ENCODE results near the gene EHD1. TPM values are rescaled to one million over a fixed set of nuclear protein-coding genes. Genes with fewer than 3 reads are reported as not detected.
A peak's percentile ranks its signal among the peaks of the same experiment; 100 is the strongest.

The EHD1 gene
- total RNA-seq, 1 donor from 2014 or later, result 64.5 TPM

GRCh38 chr11:64913171-64913727 lies 34.8 kb upstream of the EHD1 start:
- intact Hi-C loops (cut with DNase I), result loop anchor here (10.0 kb wide), 1 partner anchor 102 kb away; the partner anchor contains the start of gene ARL2
- ATAC-seq, result no peak
- DNase-seq (ENCODE audit: low spot score), result no peak

- DNase-seq (ENCODE audit: low spot score) (no peak), ATAC-seq (no peak)
- intact Hi-C loops (cut with DNase I), result loop anchor here (10.0 kb wide), 1 partner anchor 103 kb away; the partner anchor contains the start of gene ARL2
These were observed 33.3 kb upstream of the EHD1 start for GRCh38 chr11:64911689-64912088.

- no peak for DNase-seq (ENCODE audit: low spot score)
- no peak for ATAC-seq
- intact Hi-C loops (cut with DNase I), result loop anchor here (10.0 kb wide), 1 partner anchor 104 kb away; the partner anchor contains the start of gene ARL2
These were observed 32.7 kb upstream of the EHD1 start for GRCh38 chr11:64911142-64911541.

DNA sequence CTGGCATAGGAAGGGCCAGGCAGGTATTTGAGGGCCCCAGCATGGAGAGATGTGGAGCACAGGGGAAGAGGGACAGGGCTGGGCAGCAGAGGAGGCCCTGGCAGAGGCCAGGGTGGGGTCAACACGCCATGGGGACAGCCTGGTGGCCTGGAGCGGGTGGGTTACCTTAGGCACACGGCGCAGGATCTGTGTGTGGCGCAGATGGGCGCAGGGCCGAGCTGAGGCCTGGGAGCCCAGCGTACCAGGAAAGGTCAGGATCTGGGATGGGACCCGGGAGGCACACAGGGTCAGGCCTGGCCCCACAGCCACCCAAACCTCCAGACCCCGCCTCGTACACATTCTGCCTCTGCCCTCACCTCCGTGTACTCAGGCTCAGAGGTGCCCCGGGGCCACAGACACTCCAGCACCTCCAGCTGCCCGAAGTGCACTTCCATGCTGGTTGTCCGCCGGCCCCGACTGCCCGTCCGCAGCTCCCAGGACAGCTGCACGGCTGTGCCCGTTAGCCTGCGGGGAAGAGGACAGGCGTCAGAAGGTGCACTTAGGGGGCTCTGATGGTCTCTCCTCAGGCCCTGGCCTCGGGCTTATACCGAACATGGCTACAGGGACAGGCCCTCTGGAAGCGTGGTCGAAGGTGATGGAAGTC lies 32.2 kb upstream of the EHD1 start:
- ATAC-seq, result no peak
- intact Hi-C loops (cut with DNase I), result loop anchor here (10.0 kb wide), 1 partner anchor 104 kb away; the partner anchor contains the start of gene ARL2
- no peak for DNase-seq (ENCODE audit: low spot score)

DNA sequence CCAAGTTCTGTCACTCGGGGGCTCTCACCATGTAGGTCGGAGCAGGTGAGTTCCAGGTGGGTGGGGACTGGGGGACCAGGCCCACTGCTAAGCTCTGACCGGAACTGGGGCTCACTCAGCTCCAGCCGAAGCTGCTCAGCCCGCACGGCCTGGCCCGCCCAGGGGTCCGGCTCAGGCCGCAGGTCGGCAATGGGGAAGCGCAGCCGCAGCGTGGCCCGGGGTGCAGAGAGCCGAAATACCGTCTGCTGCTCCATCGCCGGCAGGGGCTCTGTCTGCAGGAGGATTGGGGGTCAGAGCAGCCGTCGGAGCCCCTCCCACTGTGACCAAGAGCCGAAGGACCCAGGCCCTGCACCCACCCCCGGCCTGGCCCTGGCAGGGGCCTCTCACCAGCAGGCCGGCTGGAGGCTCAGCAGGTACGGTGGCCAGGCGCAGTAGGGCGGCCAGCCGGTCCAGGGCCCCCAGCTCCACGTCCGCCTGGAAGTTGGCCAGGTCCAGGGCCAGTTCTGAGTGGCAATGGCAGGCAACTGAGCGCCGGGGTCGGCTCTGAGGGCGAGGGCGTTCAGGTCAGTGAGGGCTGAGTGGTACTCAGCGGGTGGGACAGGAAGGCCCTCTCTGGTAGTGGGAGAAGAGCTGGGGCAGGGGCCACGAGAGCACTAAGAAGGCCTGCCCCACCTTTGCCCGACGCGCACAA lies 31.4 kb upstream of the EHD1 start:
- ATAC-seq (no peak), DNase-seq (ENCODE audit: low spot score) (no peak)
- intact Hi-C loops (cut with DNase I), result loop anchor here (10.0 kb wide), 1 partner anchor 105 kb away; the partner anchor contains the start of gene ARL2

GRCh38 chr11:64908766-64909165 lies 30.3 kb upstream of the EHD1 start:
- no peak for DNase-seq (ENCODE audit: low spot score)
- intact Hi-C loops (cut with DNase I), result no loop called here

DNA sequence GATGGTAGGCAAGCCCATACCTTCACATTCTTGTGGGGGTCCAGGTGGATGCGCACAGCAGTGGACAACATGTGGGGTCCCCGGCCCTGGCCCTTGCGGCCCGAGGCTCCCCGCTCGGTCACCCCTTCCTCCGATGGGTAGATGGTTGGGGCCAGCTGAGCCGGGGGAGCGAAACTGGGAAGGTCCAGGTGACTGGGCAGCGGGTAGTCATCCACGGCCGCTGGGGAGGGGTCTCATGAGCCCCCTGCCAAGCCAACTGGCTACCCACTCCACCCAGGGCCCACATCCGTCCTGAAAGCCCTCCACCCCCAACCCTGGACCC lies 27.9 kb upstream of the EHD1 start:
- intact Hi-C loops (cut with DNase I), result no loop called here
- DNase-seq (ENCODE audit: low spot score), result no peak

More at GRCh38 chr11:64908766-64909165, 30.3 kb upstream of the EHD1 start:
- ATAC-seq, result no peak

DNA sequence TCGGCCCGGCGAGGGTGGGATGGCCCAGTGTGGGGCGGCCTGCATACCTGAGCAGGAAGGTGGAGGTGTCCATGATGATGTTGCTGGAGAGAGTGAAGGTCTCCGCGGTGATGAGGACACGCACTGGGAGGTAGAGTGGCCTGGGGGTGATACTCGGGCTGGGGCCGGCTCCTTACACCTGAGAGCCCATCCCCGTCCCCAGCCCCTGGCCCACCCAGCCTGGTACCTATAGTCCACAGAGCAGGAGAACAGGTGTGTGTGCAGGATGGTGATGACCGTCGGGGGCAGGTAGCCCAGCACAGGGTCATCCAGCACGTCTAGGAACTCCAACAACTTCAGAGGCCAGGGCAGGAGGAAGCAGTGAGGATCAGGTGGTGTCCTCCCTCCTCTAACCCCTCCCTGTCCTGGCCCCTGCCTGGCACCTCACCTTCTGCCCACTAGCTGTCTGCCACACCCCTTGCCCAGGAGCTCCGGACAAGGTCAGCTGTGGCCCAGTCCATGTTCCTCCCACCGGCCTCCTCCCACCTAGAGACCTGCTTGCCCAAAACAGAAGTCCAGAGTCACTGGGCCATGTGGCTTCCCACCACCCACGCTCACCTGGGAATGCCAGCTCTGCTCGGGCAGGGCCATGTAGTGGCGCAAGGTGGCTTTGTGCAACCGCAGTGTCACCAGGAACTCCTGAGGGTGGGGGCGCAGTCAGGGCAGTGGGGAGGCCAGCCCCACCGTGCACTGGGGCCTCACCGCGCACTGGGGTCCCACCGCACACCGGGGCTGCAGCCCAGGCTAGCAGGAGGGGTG lies 27.3 kb upstream of the EHD1 start:
- DNase-seq (ENCODE audit: low spot score) (no peak), ATAC-seq (no peak)
- intact Hi-C loops (cut with DNase I), result no loop called here

More for the DNA sequence above, 27.9 kb upstream of the EHD1 start:
- no peak for ATAC-seq

DNA sequence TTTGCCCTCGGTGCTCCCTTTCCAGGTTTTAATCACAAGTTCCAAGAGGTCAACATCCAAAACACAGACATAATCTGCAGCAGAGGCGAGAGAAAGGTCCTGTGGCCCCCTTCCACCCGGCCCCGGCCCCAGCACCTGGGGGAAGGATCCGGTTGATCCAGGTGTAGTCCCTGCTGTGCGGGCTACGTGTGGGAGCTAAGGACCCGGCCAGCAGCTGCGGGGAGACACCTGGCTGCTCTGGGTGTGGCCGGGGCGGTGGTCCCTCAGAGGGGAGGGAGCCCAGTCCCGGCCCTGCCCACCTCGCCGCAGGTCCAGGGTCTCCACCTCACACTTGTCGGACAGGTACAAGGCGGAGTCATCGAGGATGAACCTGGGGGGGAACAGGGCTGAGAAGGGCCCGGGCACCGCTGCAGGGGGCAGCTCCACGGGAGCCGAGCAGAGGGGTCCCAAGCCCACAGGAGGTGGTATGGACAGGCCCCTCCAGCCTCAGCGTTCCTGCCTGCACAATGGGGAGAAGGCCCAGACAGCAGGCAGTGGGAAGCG lies 24.9 kb upstream of the EHD1 start:
- DNase-seq (ENCODE audit: low spot score) (no peak), ATAC-seq (no peak)
- intact Hi-C loops (cut with DNase I), result no loop called here

- ATAC-seq, result no peak
- intact Hi-C loops (cut with DNase I), result no loop called here
- no peak for DNase-seq (ENCODE audit: low spot score)
These were observed 23.9 kb upstream of the EHD1 start for GRCh38 chr11:64902102-64902900.

GRCh38 chr11:64900774-64901173 lies 22.4 kb upstream of the EHD1 start:
- DNase-seq (ENCODE audit: low spot score) (no peak), ATAC-seq (no peak)
- intact Hi-C loops (cut with DNase I), result no loop called here

DNA sequence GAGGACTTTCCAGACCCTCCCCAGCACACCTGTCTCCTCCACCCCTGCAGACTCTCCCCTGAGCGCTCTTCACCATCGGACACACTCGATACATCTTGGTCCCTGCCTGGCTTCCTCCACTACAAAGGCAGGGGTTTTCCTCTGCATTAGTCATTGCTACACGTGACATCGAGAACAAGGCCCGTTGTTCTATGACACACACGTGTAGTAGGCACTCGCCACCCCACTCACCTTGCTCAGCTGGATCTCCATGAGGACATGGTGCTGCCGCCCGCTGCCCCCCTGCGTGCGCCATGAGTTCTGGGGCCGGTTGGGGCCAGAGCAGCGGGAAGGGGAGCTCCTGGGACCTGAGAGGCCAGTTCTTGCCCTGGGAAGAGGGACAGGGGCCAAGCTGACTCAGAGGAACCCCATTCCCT lies 21.9 kb upstream of the EHD1 start:
- no peak for DNase-seq (ENCODE audit: low spot score)
- no peak for ATAC-seq
- intact Hi-C loops (cut with DNase I), result no loop called here

DNA sequence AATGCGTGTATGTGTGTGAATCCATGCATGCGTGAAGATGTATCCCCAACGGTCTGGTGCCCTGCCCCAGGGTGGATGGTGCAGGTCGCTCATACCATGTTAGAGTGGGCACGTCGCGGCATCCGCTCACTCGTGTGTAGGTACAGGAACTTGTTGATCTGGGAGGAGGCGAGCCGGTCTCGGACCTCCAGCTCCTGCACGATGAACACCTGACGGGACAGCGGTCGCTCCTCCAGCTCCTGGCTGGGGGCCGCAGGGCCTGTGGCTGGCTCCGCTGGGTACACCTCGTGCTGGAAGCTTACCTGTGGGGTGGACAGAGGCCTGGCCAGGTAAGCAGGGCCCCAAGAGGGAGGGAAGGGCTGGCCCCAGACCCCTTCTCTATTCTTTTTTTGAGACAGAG lies 20.1 kb upstream of the EHD1 start:
- no peak for DNase-seq (ENCODE audit: low spot score)
- no peak for ATAC-seq
- intact Hi-C loops (cut with DNase I), result no loop called here

- intact Hi-C loops (cut with DNase I), result no loop called here
- ATAC-seq, result no peak
- DNase-seq (ENCODE audit: low spot score), result no peak
These were observed 19.6 kb upstream of the EHD1 start for GRCh38 chr11:64898076-64898445.

DNA sequence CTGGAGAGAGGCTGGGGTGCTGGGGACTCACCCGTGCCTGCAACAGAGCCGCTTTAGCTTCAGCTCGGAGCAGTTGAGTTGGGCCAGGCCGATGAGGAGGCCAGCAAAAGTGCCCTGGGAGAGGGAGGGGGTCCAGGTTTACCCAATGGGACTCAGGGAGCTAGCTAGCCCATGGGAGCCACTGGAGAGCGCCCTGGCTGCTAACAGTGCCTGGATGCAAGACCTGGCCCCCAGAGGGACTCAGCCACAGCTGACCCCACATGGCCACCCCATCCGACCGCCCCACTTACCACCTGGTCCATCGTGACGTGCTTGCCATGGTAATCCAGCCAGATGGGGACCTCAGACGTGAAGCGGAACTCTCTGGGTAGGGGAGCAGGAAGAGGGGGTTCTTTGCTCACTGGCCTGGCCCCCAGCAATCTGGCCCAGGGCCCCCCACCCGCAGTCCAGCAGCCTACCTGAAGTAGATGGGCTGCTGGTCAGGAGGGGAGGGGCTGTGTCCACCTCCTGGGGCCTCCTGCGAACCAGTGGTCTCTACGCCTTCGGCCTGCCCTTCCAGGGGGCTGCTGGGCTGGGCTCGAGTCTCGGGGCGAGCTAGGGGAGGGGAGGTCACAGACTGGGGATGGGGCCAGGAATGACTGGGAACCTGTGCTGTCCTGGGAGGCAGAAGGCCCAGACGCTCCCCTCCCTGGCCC lies 19.1 kb upstream of the EHD1 start:
- no peak for ATAC-seq
- DNase-seq (ENCODE audit: low spot score), result no peak
- intact Hi-C loops (cut with DNase I), result no loop called here

- no peak for DNase-seq (ENCODE audit: low spot score)
- no peak for ATAC-seq
- intact Hi-C loops (cut with DNase I), result no loop called here
These were observed 18.1 kb upstream of the EHD1 start for GRCh38 chr11:64896448-64897022.

DNA sequence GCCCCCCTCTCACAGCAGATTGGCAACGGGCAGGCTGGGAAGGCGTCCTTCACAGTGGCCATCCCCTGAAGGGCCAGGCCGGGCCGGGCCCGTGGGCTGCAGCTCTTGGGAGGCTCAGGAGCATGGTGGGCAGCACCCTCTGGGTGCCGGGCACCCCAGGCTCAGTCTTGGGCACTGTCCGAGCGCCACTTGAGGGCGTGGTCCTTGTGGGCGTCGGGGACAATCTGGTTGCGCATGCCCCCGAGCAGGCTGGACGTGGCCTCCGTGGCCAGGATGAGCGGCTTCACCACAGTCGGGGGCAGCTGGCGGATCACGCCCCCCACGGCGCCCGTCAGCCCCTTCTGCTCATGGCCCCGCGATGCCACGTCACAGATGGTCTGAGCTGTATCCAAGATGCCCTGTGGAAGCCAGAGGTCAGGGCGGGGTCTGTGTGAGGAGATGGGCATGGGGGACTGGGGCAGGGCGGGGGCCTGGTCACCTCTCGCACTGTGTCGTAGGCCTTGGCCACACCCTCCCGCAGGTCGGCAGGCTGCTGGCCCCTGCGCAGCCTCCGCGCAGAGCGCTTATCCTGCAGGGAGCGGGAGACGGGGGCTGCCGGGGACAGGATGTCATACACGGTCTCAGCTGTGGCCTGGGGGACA lies 16.5 kb upstream of the EHD1 start:
- DNase-seq (ENCODE audit: low spot score) (no peak), ATAC-seq (peak; percentile 9)
- intact Hi-C loops (cut with DNase I), result loop anchor here (5.0 kb wide), 1 partner anchor 48 kb away; no protein-coding TSS in a partner anchor

Measured in sciatic nerve (tissue), 2 donors.